IgD-negative memory B cell (primary cell): ENCODE measurements around the gene TMEM106C. TPM values are rescaled to one million over a fixed set of nuclear protein-coding genes. Genes with fewer than 3 reads are reported as not detected.

ENCODE experiments used
- H3K27ac Mint-ChIP-seq, 3 donors: one replicate each; pipeline ENCODE4 v1.8.0; 2020 to 2022; ENCODE audit warnings: mild to moderate bottlenecking in 3 of 3, mixed read lengths in 3 of 3, moderate library complexity in 1 of 3
- H3K27me3 Mint-ChIP-seq: one replicate; pipeline ENCODE4 v1.8.0; 2021; ENCODE audit warnings: mixed read lengths
- H3K36me3 Mint-ChIP-seq: one replicate; pipeline ENCODE4 v1.8.0; 2020; ENCODE audit warnings: mild to moderate bottlenecking, mixed read lengths
- H3K4me1 Mint-ChIP-seq, 3 donors: one replicate each; pipeline ENCODE4 v1.8.0; 2020 to 2022; ENCODE audit warnings: mixed read lengths in 3 of 3, mild to moderate bottlenecking in 1 of 3
- H3K4me3 Mint-ChIP-seq, 4 donors: one replicate each; pipeline ENCODE4 v1.8.0; 2020 to 2022; ENCODE audit warnings: mild to moderate bottlenecking in 4 of 4, mixed read lengths in 4 of 4, moderate library complexity in 3 of 4
- H3K9me3 Mint-ChIP-seq, 3 donors: one replicate each; pipeline ENCODE4 v1.8.0; 2020 to 2021; ENCODE audit warnings: mixed read lengths in 3 of 3, mild to moderate bottlenecking in 1 of 3
- polyA plus RNA-seq: library from polyadenylated mRNA; unstranded; fragments of 300-500 nt; fragmentation: Illumina TruSeq; gene quantifications from one replicate; pipeline ENCODE4 v1.2.3, GENCODE V29; 2021

Gene TMEM106C
- polyA plus RNA-seq, 1 donor from 2014 or later: 41.4 TPM

GRCh38 chr12:48004053-48004941 is 40.9 kb downstream of the TMEM106C start, which contains the start of gene COL2A1:
Gene COL2A1, minus strand, starts transcription at chr12:48004476. Its CDS starts 155 bp downstream, at chr12:48004321.
- peak within 1 kb of the TSS; percentile 75 to 90 (median 79) for H3K4me3 Mint-ChIP-seq
- H3K27me3 Mint-ChIP-seq: peaks cover 77% of the 10 kb centered on the region
- peaks cover 16 to 27% (median 19%) of the 10 kb centered on the region in 3 donors for H3K4me1 Mint-ChIP-seq
- H3K27ac Mint-ChIP-seq: peak within 1 kb of the TSS in 2 of 3 donors; percentile 59 to 69
- H3K9me3 Mint-ChIP-seq: peaks cover 0 to 2% (median 0%) of the 10 kb centered on the region in 3 donors
- no peaks in the 10 kb centered on the region for H3K36me3 Mint-ChIP-seq

DNA sequence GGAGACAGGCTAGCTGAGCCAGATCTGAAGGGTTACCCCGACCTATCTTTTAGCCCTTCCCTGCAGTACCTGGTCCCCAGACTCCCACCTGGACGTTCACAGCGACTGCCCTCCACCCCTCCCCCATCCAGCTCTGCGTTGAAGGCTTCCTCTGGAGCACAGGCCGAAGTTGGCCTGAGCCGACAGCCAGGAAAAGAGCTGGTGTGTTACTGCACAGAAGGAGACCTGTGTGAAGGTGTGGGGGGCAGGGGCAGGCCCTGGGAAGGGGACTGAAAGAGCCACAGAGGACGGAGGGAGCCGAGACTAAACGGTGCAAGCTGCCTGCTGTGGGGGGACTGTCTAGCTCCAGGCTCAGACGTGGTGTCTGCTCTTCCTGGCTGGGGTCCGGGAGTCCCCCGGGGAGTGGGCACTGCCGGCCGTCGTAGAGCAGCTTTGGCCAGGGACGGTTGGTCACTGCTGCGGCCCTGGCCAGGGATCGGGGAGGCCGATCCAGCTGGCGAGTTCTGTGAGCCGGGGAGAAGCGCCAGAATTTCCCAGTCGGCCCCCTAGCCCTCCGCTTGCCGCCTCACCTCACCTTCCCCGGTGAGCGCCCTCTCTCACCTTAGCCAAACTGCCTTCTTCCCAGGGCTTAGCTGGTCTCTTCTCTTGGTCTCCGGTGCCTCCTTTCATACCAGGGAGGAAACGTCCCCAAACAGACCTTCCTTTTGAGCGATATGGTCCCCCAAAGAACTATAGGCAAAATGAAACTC is 41.8 kb downstream of the TMEM106C start:
- Mint-ChIP-seq H3K4me3 (peak overlapping the region in 3 of 4 donors; percentile 49 to 90 (median 75)), H3K27me3 (peaks cover 75% of the 10 kb centered on the region), H3K9me3 (peaks cover 0 to 2% (median 0%) of the 10 kb centered on the region in 3 donors), H3K27ac (peak overlapping the region in 1 of 3 donors; percentile 59), H3K4me1 (peaks cover 16 to 27% (median 19%) of the 10 kb centered on the region in 3 donors), H3K36me3 (no peaks in the 10 kb centered on the region)

- H3K27me3 Mint-ChIP-seq: peaks cover 71% of the 10 kb centered on the region
- peaks cover 0 to 2% (median 0%) of the 10 kb centered on the region in 3 donors for H3K9me3 Mint-ChIP-seq
- peak overlapping the region in 2 of 4 donors; percentile 69 to 75 for H3K4me3 Mint-ChIP-seq
- no peaks in the 10 kb centered on the region for H3K36me3 Mint-ChIP-seq
- H3K27ac Mint-ChIP-seq: peak overlapping the region in 1 of 3 donors; percentile 59
- peaks cover 16 to 27% (median 19%) of the 10 kb centered on the region in 3 donors for H3K4me1 Mint-ChIP-seq
These were observed 42.3 kb downstream of the TMEM106C start for GRCh38 chr12:48005750-48006021.

DNA sequence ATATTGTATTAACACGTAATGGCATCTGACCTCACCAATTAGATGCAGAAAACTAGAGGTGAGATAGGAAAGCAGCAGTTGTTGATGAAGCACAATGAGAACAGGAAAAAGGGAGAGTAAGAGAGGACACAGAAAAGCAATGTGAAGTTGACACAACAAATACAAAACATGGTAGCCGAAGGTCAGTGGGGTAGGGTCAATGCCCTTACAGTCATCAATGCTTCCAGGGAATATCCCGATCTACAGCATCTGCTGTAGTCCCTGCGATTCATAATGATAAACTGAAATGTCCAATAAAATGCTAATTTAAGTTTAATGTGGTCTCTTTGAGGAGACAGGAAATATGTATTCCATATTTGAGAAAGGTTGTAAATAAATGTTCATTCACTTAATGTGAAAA is 43.8 kb downstream of the TMEM106C start:
- peaks cover 9 to 20% (median 14%) of the 10 kb centered on the region in 3 donors for H3K4me1 Mint-ChIP-seq
- H3K36me3 Mint-ChIP-seq: no peaks in the 10 kb centered on the region
- H3K27ac Mint-ChIP-seq: no peak overlapping the region
- H3K27me3 Mint-ChIP-seq: peaks cover 62% of the 10 kb centered on the region
- peaks cover 0 to 2% (median 0%) of the 10 kb centered on the region in 3 donors for H3K9me3 Mint-ChIP-seq
- H3K4me3 Mint-ChIP-seq: no peak overlapping the region

- Mint-ChIP-seq H3K36me3 (no peaks in the 10 kb centered on the region), H3K4me1 (peaks cover 3 to 12% (median 6%) of the 10 kb centered on the region in 3 donors), H3K4me3 (no peak overlapping the region), H3K27ac (no peak overlapping the region), H3K27me3 (peaks cover 51% of the 10 kb centered on the region), H3K9me3 (peaks cover 0 to 2% (median 0%) of the 10 kb centered on the region in 3 donors)
These were observed 45.0 kb downstream of the TMEM106C start for GRCh38 chr12:48008349-48008748.

- no peaks in the 10 kb centered on the region for H3K36me3 Mint-ChIP-seq
- no peak overlapping the region for H3K4me3 Mint-ChIP-seq
- H3K4me1 Mint-ChIP-seq: peaks cover 0 to 6% (median 2%) of the 10 kb centered on the region in 3 donors
- peaks cover 45% of the 10 kb centered on the region for H3K27me3 Mint-ChIP-seq
- peaks cover 0 to 2% (median 0%) of the 10 kb centered on the region in 3 donors for H3K9me3 Mint-ChIP-seq
- H3K27ac Mint-ChIP-seq: no peak overlapping the region
These were observed 45.6 kb downstream of the TMEM106C start for GRCh38 chr12:48008950-48009349.

GRCh38 chr12:48009471-48009870 is 46.1 kb downstream of the TMEM106C start:
- Mint-ChIP-seq H3K4me3 (no peak overlapping the region), H3K27me3 (peaks cover 42% of the 10 kb centered on the region), H3K27ac (no peak overlapping the region), H3K9me3 (peaks cover 0 to 2% (median 0%) of the 10 kb centered on the region in 3 donors), H3K36me3 (no peaks in the 10 kb centered on the region), H3K4me1 (peaks cover 0 to 5% (median 2%) of the 10 kb centered on the region in 3 donors)

- no peak overlapping the region for H3K4me3 Mint-ChIP-seq
- peaks cover 0 to under 1% (median 0%) of the 10 kb centered on the region in 3 donors for H3K9me3 Mint-ChIP-seq
- no peaks in the 10 kb centered on the region for H3K36me3 Mint-ChIP-seq
- H3K4me1 Mint-ChIP-seq: peaks cover 0 to 2% (median 2%) of the 10 kb centered on the region in 3 donors
- H3K27me3 Mint-ChIP-seq: peaks cover 34% of the 10 kb centered on the region
- H3K27ac Mint-ChIP-seq: no peak overlapping the region
These were observed 47.1 kb downstream of the TMEM106C start for GRCh38 chr12:48010366-48010970.

- Mint-ChIP-seq H3K27ac (no peak overlapping the region), H3K27me3 (peaks cover 28% of the 10 kb centered on the region), H3K36me3 (no peaks in the 10 kb centered on the region), H3K9me3 (no peaks in the 10 kb centered on the region), H3K4me1 (no peaks in the 10 kb centered on the region), H3K4me3 (no peak overlapping the region)
These were observed 48.7 kb downstream of the TMEM106C start for GRCh38 chr12:48012070-48012469.

GRCh38 chr12:48013287-48013686 is 49.9 kb downstream of the TMEM106C start:
- no peak overlapping the region for H3K27ac Mint-ChIP-seq
- peaks cover 0 to 1% (median 0%) of the 10 kb centered on the region in 3 donors for H3K4me1 Mint-ChIP-seq
- H3K27me3 Mint-ChIP-seq: peaks cover 23% of the 10 kb centered on the region
- no peaks in the 10 kb centered on the region for H3K36me3 Mint-ChIP-seq
- no peaks in the 10 kb centered on the region for H3K9me3 Mint-ChIP-seq
- no peak overlapping the region for H3K4me3 Mint-ChIP-seq

DNA sequence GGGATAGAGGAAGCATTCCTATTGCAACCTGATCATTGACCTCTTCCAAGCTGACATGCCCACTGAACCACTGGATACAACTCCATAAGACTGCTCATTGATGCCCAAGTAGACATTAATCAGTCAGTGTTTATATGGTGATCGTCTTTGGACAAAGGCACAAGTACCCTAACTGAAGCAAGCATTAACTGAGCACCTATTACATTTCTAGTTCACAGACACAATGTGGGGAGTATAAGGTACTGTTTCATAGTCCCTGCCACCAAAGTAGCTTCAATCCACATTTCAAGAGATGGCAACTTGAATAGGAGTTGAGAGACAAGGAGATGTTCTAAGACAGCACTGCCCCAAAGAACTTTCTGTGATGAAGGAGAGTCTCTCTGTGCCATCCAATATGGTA is 51.7 kb downstream of the TMEM106C start:
- Mint-ChIP-seq H3K27me3 (peaks cover 12% of the 10 kb centered on the region), H3K4me3 (no peak overlapping the region), H3K4me1 (peaks cover 0 to 2% (median 0%) of the 10 kb centered on the region in 3 donors), H3K36me3 (no peaks in the 10 kb centered on the region), H3K27ac (no peak overlapping the region), H3K9me3 (no peaks in the 10 kb centered on the region)

- no peaks in the 10 kb centered on the region for H3K9me3 Mint-ChIP-seq
- H3K36me3 Mint-ChIP-seq: no peaks in the 10 kb centered on the region
- H3K4me1 Mint-ChIP-seq: peaks cover 0 to 2% (median 0%) of the 10 kb centered on the region in 3 donors
- H3K27ac Mint-ChIP-seq: no peak overlapping the region
- H3K27me3 Mint-ChIP-seq: peaks cover 10% of the 10 kb centered on the region
- H3K4me3 Mint-ChIP-seq: no peak overlapping the region
These were observed 52.6 kb downstream of the TMEM106C start for GRCh38 chr12:48015954-48016353.

GRCh38 chr12:48016373-48017020 is 53.1 kb downstream of the TMEM106C start:
- H3K27me3 Mint-ChIP-seq: peaks cover 13% of the 10 kb centered on the region
- H3K27ac Mint-ChIP-seq: no peak overlapping the region
- peaks cover 0 to 2% (median 0%) of the 10 kb centered on the region in 3 donors for H3K4me1 Mint-ChIP-seq
- H3K4me3 Mint-ChIP-seq: no peak overlapping the region
- H3K9me3 Mint-ChIP-seq: no peaks in the 10 kb centered on the region
- no peaks in the 10 kb centered on the region for H3K36me3 Mint-ChIP-seq

- peaks cover 17% of the 10 kb centered on the region for H3K27me3 Mint-ChIP-seq
- H3K4me3 Mint-ChIP-seq: no peak overlapping the region
- H3K9me3 Mint-ChIP-seq: no peaks in the 10 kb centered on the region
- peaks cover 0 to 3% (median 0%) of the 10 kb centered on the region in 3 donors for H3K4me1 Mint-ChIP-seq
- H3K27ac Mint-ChIP-seq: no peak overlapping the region
- no peaks in the 10 kb centered on the region for H3K36me3 Mint-ChIP-seq
These were observed 54.1 kb downstream of the TMEM106C start for GRCh38 chr12:48017496-48017895.
